Activated CD8-positive, alpha-beta T cell treated with anti-CD3 and anti-CD28 coated beads, Interleukin-2, amount 10 ng/mL, durations not matched to agents 7 days and 5 days (primary cell): ENCODE results near the gene HMG20A. TPM values are rescaled to one million over a fixed set of nuclear protein-coding genes. Genes with fewer than 3 reads are reported as not detected.
A peak's percentile ranks its signal among the peaks of the same experiment; 100 is the strongest.

Source experiments
- ATAC-seq: fragments of 150-1000 bp; cut with Tn5 transposase; one replicate; pipeline ENCODE4 v1.10.0; 2021; ENCODE audit warnings: moderate library complexity
- CTCF ChIA-PET: fragments of 350-600 bp; sonication (Branson Sonifier 250); formaldehyde crosslinking; loops from one replicate; lab custom pipeline; 2021; ENCODE audit warnings: antibody characterized with exemption; lab: Charles Lee
- POLR2A ChIA-PET: fragments of 350-600 bp; sonication (Branson Sonifier 250); formaldehyde crosslinking; loops from one replicate; lab custom pipeline; 2021; ENCODE audit warnings: antibody characterized with exemption; lab: Charles Lee
- DNase-seq: peaks from one replicate; pipeline ENCODE4 v3.0.0-alpha.2; 2020
- H3K27ac Mint-ChIP-seq: one replicate; pipeline ENCODE4 v1.8.0; 2021; ENCODE audit warnings: mild to moderate bottlenecking, mixed read lengths
- H3K27me3 Mint-ChIP-seq: one replicate; pipeline ENCODE4 v1.8.0; 2021; ENCODE audit warnings: low read depth, mixed read lengths
- H3K36me3 Mint-ChIP-seq: one replicate; pipeline ENCODE4 v1.8.0; 2021; ENCODE audit warnings: low read depth, mixed read lengths
- H3K4me1 Mint-ChIP-seq: one replicate; pipeline ENCODE4 v1.8.0; 2021; ENCODE audit warnings: low read depth, mixed read lengths
- H3K4me3 Mint-ChIP-seq: one replicate; pipeline ENCODE4 v1.8.0; 2021; ENCODE audit warnings: mild to moderate bottlenecking, mixed read lengths
- H3K9me3 Mint-ChIP-seq: one replicate; pipeline ENCODE4 v1.8.0; 2022; ENCODE audit warnings: mixed read lengths; ENCODE audit not compliant: insufficient read depth
- total RNA-seq, 2 experiments: library from RNA; stranded (reverse); gene quantifications; one replicate each; pipeline ENCODE4 v1.2.3, GENCODE V29; 2021

Gene HMG20A
- total RNA-seq, 2 experiments from 2014 or later: 47.5 to 51.7 TPM

DNA sequence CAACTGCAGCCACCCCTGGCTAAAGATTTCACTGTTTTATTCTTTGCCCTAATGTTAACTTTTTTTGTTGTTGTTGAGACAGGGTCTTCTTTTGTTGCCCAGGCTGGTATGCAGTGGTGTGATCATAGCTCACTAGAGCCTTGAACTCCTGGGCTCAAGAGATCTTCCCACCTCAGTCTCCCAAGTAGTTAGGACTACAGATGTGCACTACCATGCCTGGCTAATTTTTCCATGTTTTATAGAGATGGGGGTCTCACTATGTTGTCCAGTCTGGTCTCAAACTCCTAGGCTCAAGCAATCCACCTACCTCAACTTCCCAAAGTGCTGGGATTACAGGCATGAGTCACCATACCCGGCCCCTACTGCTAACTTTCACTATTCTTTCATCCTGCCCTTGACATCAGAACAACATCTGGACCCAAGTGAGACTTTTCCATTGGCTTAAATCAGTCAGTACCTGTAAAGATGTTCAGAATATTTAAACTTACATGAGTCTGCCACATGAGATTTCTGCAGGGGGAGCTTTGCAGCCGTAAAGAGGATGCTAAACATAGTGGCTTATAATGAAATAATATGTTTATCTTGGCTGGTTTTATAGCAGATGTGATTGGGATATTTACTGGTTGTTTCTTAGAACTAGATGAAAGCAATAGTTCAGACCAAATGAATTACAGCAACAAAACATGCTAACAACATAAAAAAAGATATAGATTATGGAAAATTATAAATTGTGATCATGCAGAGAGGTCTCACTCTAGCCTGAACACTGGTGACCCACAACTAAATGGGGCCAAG lies 73.6 kb downstream of the HMG20A start:
- ATAC-seq (no peak), DNase-seq (no peak)
- Mint-ChIP-seq H3K4me1 (peaks cover 20% of the 10 kb centered on the region), H3K27me3 (no peaks in the 10 kb centered on the region), H3K36me3 (peaks cover 5% of the 10 kb centered on the region), H3K27ac (no peak overlapping the region), H3K4me3 (no peak overlapping the region), H3K9me3 (no peaks in the 10 kb centered on the region)
- ChIA-PET POLR2A (no interaction called here), CTCF (interaction anchor here (0.8 to 11.2 kb wide), 12 partner anchors 10 to 521 kb away, joined by 3 to 148 read pairs (median 5); partner anchors contain the start of gene HMG20A)

DNA sequence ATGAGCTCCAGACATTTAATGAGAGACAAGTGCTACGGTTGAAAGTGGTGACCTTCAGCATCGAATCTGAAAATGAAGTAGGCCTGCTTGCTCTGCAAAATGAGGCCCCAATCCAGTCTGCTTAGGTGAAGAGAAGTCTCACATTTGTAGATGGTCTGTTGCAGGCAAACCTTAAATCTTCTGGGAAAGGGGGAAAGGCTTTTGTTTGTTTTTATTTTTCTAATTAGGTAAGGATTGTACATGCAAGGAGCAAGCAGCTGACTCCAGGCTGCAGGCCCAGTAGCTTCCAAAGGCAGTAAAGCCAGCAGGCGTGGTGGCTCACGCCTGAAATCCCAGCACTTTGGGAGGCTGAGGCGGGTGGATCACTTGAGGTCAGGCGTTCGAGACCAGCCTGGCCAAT lies 74.3 kb downstream of the HMG20A start:
- Mint-ChIP-seq H3K9me3 (no peaks in the 10 kb centered on the region), H3K36me3 (peaks cover 5% of the 10 kb centered on the region), H3K4me1 (peaks cover 20% of the 10 kb centered on the region), H3K4me3 (no peak overlapping the region), H3K27ac (no peak overlapping the region), H3K27me3 (no peaks in the 10 kb centered on the region)
- no peak for DNase-seq
- ChIA-PET POLR2A (interaction anchor here (0.6 kb wide), 1 partner anchor 857 kb away, joined by 3 read pairs; no protein-coding TSS in a partner anchor), CTCF (interaction anchor here (0.8 to 11.2 kb wide), 7 partner anchors 48 to 387 kb away, joined by 3 to 148 read pairs (median 7); partner anchors contain the start of gene HMG20A)
- ATAC-seq: no peak

- ChIA-PET CTCF (interaction anchor here (0.8 to 11.2 kb wide), 12 partner anchors 10 to 523 kb away, joined by 3 to 148 read pairs (median 8); no protein-coding TSS in a partner anchor), POLR2A (interaction anchor here (1.3 kb wide), 1 partner anchor 308 kb away, joined by 3 read pairs; no protein-coding TSS in a partner anchor)
- DNase-seq (no peak), ATAC-seq (no peak)
- Mint-ChIP-seq H3K27ac (no peak overlapping the region), H3K36me3 (peaks cover 5% of the 10 kb centered on the region), H3K4me3 (no peak overlapping the region), H3K9me3 (no peaks in the 10 kb centered on the region), H3K4me1 (peaks cover 20% of the 10 kb centered on the region), H3K27me3 (no peaks in the 10 kb centered on the region)
These were observed 75.3 kb downstream of the HMG20A start for GRCh38 chr15:77495838-77496596.

DNA sequence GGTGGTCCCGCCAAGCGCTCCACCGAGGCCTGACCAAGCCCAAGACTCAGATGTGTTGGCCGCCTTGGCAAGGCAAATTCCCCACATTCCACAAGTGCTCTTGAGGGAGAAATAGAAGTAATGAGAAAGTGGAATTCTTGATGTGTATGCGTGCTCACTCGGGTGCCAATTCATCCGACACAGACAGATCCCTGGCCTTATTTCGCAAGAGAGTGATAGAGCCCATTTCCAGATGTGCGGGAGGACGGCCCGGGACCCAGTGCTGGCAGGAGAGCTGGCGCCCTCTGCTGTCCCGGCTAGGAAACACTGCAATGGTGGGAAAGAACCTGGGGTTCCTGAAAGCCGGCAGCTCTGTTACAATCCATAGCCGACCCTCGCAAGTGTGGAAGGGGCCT lies 76.0 kb downstream of the HMG20A start:
- ATAC-seq (peak; percentile 86), DNase-seq (peak; percentile 76)
- POLR2A ChIA-PET: interaction anchor here (1.3 kb wide), 1 partner anchor 309 kb away, joined by 3 read pairs; no protein-coding TSS in a partner anchor
- Mint-ChIP-seq H3K4me1 (peaks cover 20% of the 10 kb centered on the region), H3K27me3 (no peaks in the 10 kb centered on the region), H3K36me3 (peaks cover 4% of the 10 kb centered on the region), H3K9me3 (no peaks in the 10 kb centered on the region), H3K27ac (no peak overlapping the region), H3K4me3 (no peak overlapping the region)
- CTCF ChIA-PET: interaction anchor here (0.8 to 11.2 kb wide), 29 partner anchors 9 to 523 kb away, joined by 3 to 148 read pairs (median 4); no protein-coding TSS in a partner anchor

- ATAC-seq (no peak), DNase-seq (no peak)
- H3K4me1 Mint-ChIP-seq: peaks cover 20% of the 10 kb centered on the region
- ChIA-PET CTCF (interaction anchor here (0.8 to 11.2 kb wide), 30 partner anchors 9 to 555 kb away, joined by 3 to 148 read pairs (median 4); no protein-coding TSS in a partner anchor), POLR2A (interaction anchor here (1.3 kb wide), 1 partner anchor 309 kb away, joined by 3 read pairs; no protein-coding TSS in a partner anchor)
- H3K27me3 Mint-ChIP-seq: no peaks in the 10 kb centered on the region
- H3K27ac Mint-ChIP-seq: no peak overlapping the region
- H3K9me3 Mint-ChIP-seq: no peaks in the 10 kb centered on the region
- H3K36me3 Mint-ChIP-seq: peaks cover 4% of the 10 kb centered on the region
- no peak overlapping the region for H3K4me3 Mint-ChIP-seq
These were observed 76.5 kb downstream of the HMG20A start for GRCh38 chr15:77497110-77497737.

GRCh38 chr15:77497942-77498361 lies 77.3 kb downstream of the HMG20A start:
- ATAC-seq: no peak
- Mint-ChIP-seq H3K4me3 (no peak overlapping the region), H3K27me3 (no peaks in the 10 kb centered on the region), H3K36me3 (peaks cover 4% of the 10 kb centered on the region), H3K4me1 (peaks cover 14% of the 10 kb centered on the region), H3K9me3 (no peaks in the 10 kb centered on the region), H3K27ac (no peak overlapping the region)
- ChIA-PET CTCF (interaction anchor here (1.1 to 11.2 kb wide), 17 partner anchors 11 to 556 kb away, joined by 3 to 148 read pairs (median 6); partner anchors contain the start of gene HMG20A), POLR2A (no interaction called here)
- no peak for DNase-seq

- ChIA-PET CTCF (interaction anchor here (1.4 to 11.2 kb wide), 6 partner anchors 44 to 525 kb away, joined by 4 to 148 read pairs (median 12); partner anchors contain the start of gene HMG20A), POLR2A (no interaction called here)
- Mint-ChIP-seq H3K27ac (no peak overlapping the region), H3K9me3 (no peaks in the 10 kb centered on the region), H3K36me3 (no peaks in the 10 kb centered on the region), H3K4me3 (no peak overlapping the region), H3K27me3 (no peaks in the 10 kb centered on the region), H3K4me1 (peaks cover 3% of the 10 kb centered on the region)
- ATAC-seq: no peak
- DNase-seq: no peak
These were observed 78.5 kb downstream of the HMG20A start for GRCh38 chr15:77499087-77499760.

DNA sequence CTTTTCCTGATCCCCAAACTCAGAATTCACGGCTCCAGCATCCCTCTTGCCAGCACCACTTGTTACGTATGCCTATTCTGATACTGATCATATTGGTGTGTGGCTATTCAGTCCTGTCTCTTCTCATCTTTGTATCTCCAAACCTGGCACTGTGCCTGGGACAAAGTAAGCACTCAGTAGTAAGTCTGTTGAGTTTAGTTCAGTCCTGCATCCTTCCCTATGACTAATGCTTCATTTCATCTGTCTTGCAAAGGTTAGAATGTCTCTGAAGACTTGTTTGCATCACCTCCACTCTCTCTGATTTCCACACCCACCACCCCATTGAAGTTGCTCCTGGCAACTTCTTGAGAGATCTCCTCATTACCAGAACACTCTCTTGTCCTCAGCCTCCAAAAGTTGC lies 80.3 kb downstream of the HMG20A start:
- Mint-ChIP-seq H3K27me3 (no peaks in the 10 kb centered on the region), H3K4me1 (peaks cover 3% of the 10 kb centered on the region), H3K9me3 (no peaks in the 10 kb centered on the region), H3K36me3 (no peaks in the 10 kb centered on the region), H3K27ac (no peak overlapping the region), H3K4me3 (no peak overlapping the region)
- no peak for DNase-seq
- CTCF ChIA-PET: interaction anchor here (11.2 kb wide), 1 partner anchor 314 kb away, joined by 148 read pairs; no protein-coding TSS in a partner anchor
- POLR2A ChIA-PET: no interaction called here
- no peak for ATAC-seq

DNA sequence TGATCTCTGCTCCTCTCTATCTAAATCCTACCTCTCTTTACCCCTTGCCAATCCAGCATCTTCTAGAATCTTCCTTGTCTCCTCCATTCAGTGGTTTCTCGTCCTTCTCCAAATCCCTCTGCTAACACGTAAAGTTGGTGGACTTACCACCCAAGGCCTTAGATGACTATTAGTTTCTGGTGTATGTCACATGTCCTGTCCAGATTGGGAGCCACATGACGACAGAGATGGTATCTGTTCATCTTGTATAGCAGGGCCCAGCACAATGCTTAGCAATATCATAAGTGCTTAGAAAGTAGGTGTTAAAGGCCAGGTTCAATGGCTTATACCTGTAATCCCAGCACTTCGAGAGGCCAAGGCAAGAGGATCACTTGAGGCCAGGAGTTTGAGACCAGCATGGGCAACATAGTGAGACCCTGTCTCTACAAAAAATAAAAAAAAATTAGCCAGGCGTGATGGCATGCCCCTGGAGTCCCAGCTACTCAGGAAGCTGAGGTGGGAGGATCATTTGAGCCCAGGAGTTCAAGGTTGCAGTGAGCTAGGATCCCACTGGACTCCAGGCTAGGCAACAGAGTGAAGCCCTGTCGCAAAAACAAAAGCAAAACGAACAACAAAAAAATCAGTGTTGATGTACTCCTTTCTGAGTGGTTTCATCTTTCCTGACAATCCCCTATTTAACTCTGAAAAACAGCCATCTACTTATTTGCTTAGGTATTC lies 81.8 kb downstream of the HMG20A start:
- H3K9me3 Mint-ChIP-seq: no peaks in the 10 kb centered on the region
- ChIA-PET POLR2A (interaction anchor here (1.1 kb wide), 1 partner anchor 18 kb away, joined by 9 read pairs; no protein-coding TSS in a partner anchor), CTCF (interaction anchor here (0.7 kb wide), 1 partner anchor 529 kb away, joined by 3 read pairs; no protein-coding TSS in a partner anchor)
- no peak for ATAC-seq
- H3K4me1 Mint-ChIP-seq: peaks cover 4% of the 10 kb centered on the region
- H3K27ac Mint-ChIP-seq: no peak overlapping the region
- H3K27me3 Mint-ChIP-seq: no peaks in the 10 kb centered on the region
- no peak for DNase-seq
- no peaks in the 10 kb centered on the region for H3K36me3 Mint-ChIP-seq
- no peak overlapping the region for H3K4me3 Mint-ChIP-seq

- POLR2A ChIA-PET: interaction anchor here (1.1 kb wide), 1 partner anchor 17 kb away, joined by 9 read pairs; no protein-coding TSS in a partner anchor
- ATAC-seq (no peak), DNase-seq (no peak)
- Mint-ChIP-seq H3K9me3 (no peaks in the 10 kb centered on the region), H3K27me3 (no peaks in the 10 kb centered on the region), H3K27ac (no peak overlapping the region), H3K36me3 (no peaks in the 10 kb centered on the region), H3K4me3 (no peak overlapping the region), H3K4me1 (peaks cover 11% of the 10 kb centered on the region)
- CTCF ChIA-PET: interaction anchor here (0.9 kb wide), 1 partner anchor 40 kb away, joined by 4 read pairs; no protein-coding TSS in a partner anchor
These were observed 82.6 kb downstream of the HMG20A start for GRCh38 chr15:77503240-77503639.
